Left kidney (tissue), 8 donors: ENCODE measurements around the gene ZNF81. TPM values are rescaled to one million over a fixed set of nuclear protein-coding genes. Genes with fewer than 3 reads are reported as not detected.
"Not testable (repeated sequence)": the region's sequence is repeated elsewhere in the genome, so short reads cannot be mapped to it uniquely, and the experiment has no call there.

Experiments
- DNase-seq: peaks from one replicate; pipeline ENCODE4 v3.0.0-alpha.2; 2013
- long read RNA-seq, 8 donors: transcript quantifications; one replicate each; lab custom pipeline, GENCODE V29; 2026
- polyA plus RNA-seq: library from polyadenylated mRNA; unstranded; fragments of 120-200 nt; gene quantifications from one replicate; pipeline ENCODE4 v1.2.1, GENCODE V29; 2013; ENCODE audit not compliant: insufficient read length

ZNF81 gene
- 8.9 TPM for polyA plus RNA-seq
- long read RNA-seq, donor 1, full-length matches to known transcripts, result 2 of 2 reads
- long read RNA-seq, donor 1, partial matches to known transcripts, result 0 of 2 reads
- long read RNA-seq, donor 1, other reads (novel, unspliced or antisense), result 0 of 2 reads
- long read RNA-seq, donor 2, result 0 reads
- long read RNA-seq, donor 3, result 0 reads
- long read RNA-seq, donor 4, result 0 reads
- long read RNA-seq, donor 5, partial matches to known transcripts, result 0 of 1 reads
- long read RNA-seq, donor 5, other reads (novel, unspliced or antisense), result 0 of 1 reads
- long read RNA-seq, donor 6, full-length matches to known transcripts, result 1 of 1 reads
- long read RNA-seq, donor 6, partial matches to known transcripts, result 0 of 1 reads
- long read RNA-seq, donor 6, other reads (novel, unspliced or antisense), result 0 of 1 reads
- long read RNA-seq, donor 7, full-length matches to known transcripts, result 1 of 1 reads
- long read RNA-seq, donor 7, partial matches to known transcripts, result 0 of 1 reads
- long read RNA-seq, donor 7, other reads (novel, unspliced or antisense), result 0 of 1 reads
- long read RNA-seq, donor 8, full-length matches to known transcripts, result 1 of 1 reads
- long read RNA-seq, donor 8, partial matches to known transcripts, result 0 of 1 reads
- long read RNA-seq, donor 8, other reads (novel, unspliced or antisense), result 0 of 1 reads

DNA sequence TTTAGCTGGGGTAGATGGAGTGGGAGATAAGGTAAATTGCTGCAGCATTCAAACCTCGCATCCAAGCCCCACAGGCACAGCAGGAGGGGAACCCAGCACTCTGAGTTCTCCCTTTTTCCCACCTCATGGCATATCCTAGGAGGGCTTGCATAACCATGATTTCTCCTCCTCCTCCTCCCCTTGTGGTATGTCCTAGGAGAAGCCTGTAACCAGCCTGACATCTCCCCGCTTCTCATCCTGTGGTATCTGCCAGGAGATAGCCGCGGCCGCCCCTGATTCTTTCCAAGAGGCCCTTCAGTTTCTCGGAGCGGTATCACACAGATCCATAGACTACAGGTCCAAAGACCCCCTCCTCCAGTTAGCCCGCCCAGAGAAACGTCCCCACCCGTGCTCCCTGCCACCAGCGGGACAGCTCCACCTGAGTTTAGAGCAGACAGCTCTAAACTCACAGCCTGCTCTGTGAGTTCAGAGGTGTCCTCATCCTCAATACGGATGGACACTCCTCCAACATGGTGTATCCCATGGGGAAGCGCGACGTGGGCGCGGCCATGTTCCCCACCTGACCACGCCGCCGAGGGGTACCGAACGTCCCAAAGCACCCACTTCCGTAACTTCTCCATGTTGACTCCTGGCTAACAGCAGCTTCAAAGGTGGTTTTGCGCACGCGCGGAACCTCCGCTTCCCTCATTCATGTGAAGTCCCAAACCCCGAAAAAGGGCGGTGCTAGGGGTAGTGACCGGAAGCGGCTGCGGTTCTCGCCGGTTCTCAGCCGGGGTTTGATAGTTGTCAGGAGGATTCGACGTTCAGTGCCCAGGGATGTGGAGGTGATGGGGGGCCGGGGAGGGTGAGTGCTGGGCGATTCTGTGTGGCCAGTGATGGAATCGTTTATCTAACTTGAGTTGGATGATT lies at the start of gene ZNF81:
TSS of gene ZNF81 (plus strand) at position 739 of the 909 bp plus-strand sequence. CDS start 9,366 bp downstream, outside the sequence.
- DNase-seq, result peak; percentile 95

DNA sequence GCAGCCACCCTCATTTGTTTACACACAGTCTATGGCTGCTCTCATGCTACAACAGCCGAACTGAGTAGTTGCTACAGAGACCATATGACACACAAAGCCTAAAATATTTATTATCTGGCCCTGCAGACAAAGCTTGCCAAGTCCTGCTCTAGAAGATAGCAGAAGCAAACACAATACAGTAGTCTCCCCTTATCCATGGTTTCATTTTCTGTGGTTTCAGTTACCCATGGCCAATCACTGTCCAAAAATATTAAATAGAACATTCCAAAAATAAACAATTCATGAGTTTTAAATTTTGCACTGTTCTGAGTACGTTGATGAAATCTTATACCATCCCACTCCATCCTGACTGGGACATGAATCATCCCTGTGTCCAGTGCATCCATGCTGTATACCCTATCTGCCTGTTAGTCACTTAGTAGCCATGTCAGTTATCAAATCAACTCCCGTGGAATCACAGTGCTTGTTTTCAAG lies 40.2 kb upstream of the ZNF81 start:
- DNase-seq, result no peak

DNA sequence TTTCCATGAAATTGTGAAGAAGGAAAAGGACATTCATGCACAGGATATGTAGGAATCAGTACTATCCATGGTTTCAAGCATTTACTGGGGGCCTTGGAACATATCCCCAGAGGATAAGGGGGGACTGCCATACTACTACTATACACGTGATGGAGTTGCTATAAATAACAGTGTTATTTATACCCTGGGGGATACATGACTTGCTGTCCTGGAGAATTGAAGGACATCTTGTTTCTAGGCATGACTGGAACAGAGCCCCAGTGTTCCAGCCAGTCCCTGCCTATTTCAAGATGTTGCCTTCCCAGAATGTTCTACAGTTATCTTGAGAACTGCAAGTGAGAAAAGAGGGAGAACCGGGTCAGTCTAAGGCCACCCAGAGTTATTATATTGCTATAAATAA lies 39.6 kb upstream of the ZNF81 start:
- DNase-seq, result no peak

DNA sequence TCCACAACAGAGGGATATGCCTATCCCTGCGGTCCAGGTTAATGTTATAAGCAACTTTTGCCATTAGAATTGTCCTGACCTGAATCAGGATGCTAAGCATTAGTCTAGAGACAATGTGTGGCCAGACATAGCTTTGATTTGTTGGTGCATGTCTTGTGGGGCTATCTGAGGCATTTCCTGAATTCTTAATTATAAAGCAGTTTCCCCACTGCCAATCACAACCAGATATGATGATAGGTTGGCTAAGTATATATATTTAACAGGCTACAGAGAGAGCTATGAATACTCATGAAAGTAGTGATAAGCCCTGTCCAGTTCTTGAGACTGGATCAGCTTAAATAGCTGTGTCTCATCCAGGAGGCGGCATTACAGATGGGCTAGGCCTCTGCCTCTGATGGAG lies 37.8 kb upstream of the ZNF81 start:
- no peak for DNase-seq

DNA sequence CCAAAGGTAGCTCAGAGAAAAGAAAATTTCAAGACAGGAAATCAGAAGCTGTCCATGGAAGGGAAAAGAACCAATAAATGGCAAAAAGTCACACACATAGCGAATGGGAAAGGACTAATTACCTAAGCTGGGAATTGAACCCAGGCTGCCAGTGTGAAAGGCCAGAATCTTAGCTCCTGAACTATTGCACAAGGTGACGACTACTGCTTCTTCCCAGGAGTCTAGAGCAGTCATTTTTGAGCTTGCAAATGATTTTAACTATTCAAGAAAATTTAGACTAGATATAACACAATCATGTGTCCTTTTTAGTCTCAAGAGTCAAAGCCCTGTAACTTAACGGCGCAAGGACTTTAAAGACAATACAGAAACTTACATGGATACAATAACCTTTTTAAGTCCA lies 34.1 kb upstream of the ZNF81 start:
- DNase-seq, result no peak

DNA sequence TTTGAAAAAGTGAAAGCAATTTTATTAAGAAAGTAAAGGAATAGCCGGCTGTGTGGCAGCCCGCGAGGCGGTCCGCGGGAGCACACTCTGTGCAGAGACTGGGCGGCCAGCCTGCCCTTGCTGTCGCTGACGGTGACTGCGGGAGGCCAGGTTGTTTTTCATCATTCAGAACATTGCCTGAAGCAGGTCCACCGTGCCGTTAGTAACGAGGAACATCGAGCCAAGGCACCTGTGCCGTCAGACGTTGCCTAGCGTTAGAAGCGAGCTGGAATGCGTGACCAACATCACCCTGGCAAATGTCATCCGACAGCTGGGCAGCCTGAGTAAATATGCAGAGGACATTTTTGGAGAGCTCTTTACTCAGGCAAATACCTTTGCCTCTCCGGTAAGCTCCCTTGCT lies 33.6 kb upstream of the ZNF81 start:
- DNase-seq, result peak; percentile 3

DNA sequence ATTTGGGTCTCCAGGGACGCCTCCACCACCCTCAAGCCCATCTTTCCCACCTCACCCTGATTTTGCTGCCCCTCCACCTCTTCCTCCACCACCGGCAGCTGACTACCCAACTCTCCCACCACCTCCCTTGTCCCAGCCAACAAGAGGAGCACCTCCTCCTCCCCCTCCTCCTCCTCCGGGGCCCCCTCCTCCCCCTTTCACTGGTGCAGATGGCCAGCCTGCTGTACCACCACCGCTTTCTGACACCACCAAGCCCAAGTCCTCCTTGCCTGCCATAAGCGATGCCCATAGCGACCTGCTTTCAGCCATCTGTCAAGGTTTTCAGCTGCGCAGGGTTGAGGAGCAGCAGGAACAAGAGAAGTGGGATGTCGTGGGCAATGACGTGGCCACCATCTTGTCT lies 32.4 kb upstream of the ZNF81 start:
- DNase-seq, result no peak

DNA sequence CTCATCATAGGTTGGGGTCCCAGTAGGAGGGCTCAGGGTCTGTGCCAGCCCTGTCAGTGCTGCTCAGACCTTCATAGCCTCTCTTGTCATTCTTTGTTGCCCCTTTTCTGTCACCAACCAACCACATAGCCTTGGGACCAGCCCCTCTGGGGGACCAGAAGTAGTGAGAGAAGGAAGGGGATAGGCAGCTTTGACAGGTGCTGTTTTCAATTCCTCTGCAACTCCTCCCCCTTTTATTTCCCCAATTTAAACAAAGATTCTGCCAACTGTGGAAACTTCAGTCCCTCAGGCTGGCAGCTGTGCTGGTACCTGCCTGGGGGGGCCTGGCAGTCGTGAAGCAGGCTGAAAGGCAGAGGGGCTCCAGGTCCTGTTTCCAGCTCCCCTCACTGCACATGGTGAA lies 30.9 kb upstream of the ZNF81 start:
- DNase-seq, result not testable (repeated sequence)

DNA sequence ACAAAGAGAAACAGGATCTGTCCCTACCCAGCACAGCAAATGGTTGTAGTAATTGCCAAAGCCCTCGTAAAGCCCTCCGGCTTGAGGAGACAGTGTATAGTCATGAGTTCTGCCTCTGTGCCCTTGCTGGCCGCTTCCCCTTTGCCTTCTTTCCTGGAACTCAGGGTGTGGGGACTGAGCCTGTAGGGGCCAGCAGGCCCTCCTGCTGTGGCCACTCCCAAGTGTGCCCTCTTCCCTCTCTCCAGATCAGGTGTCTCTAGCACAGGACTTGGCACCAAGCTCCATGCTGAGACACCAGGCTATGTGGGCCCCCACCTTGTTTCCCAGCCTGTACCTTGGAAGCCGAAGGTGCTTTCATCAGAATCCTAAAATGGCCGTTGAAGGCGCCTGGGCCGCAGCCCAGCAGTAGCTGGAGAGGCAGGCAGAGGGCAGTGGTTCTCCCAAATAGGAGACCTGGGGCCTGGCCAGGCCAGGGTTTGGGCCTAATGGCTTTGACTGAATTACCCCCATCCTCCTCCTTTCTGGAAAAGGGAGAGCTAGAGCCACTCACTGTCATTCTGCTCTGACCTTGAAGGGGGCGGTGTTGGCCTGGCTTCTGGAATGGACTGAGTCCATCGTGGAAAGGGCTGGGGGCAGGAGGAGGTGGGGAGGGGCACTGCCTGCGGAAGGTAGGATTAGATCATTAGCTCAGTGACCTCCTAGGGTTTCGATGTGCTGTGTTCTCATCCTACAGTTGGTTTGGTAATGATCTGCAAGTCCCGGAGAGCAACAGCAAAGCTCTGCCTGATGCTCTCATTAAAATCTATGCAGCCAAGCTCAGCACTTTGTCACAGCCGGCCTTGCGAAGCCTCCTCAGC lies 30.1 kb upstream of the ZNF81 start:
- DNase-seq, result not testable (repeated sequence)

DNA sequence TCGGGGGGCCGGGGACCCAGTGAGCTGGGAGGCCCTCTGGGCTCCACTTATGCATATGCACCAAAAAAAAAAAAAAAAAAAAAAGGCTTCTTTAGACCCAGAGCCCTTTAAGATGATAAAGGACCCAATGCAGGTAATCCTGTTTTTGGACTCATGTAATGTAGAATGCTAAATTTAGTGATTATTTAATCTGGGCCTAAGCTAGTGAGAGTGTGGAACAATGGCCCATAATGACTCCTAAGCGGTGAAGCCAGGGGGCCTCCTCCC lies 29.5 kb upstream of the ZNF81 start:
- not testable (repeated sequence) for DNase-seq

DNA sequence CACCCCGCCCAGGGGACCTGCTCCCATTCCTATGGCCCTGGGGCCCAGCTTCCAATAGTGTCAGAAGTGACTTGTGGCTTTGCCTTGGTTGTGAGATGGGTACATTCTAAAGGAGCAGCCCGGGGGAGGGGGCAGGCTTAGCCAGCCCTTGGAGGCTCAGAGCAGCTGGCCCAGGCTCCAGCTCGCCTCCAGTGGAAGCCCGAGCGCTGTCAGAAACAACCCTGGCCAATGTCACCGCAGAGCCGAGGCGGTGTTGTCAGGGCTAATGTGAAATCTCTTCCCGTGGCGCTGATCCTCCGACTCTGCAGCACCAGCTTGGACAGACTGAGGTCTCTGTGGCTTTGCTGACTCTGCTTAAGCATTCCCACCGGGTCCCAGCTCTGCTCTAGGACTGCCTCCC lies 29.2 kb upstream of the ZNF81 start:
- DNase-seq, result no peak

DNA sequence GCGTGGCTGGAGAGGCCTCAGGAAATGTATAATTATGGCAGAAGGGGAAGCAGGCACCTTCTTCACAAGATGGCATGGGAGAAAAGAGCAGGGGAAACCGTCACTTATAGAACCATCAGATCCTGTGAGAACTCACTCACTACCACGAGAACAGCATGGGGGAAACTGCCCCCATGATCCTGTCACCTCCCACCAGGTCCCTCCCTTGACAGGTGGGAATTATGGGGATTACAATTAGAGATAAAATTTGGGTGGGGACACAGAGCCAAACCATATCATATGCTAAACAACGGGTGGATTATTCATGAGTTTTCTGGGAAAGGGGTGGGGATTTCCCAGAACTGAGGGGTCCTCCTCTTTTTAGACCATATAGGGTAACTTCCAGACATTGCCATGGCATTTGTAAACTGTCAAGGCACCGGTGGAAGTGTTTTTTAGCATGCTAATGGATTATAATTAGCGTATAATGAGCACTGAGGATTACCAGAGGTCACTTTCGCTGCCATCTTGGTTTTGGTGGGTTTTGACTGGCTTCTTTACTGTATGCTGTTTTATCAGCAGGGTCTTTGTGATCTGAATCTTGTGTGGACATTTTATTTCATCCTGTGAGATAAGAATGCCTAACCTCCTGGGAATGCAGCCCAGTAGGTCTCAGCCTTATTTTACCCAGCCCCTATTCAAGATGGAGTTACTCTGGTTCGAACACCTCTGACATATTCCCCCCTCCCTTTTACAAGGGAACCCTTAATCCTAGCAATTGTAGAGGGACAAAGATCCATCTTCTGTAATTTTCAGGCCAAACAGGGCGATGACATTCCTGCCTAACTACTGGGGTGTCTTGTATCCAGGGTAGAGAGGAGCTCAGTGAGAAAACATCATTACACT lies 27.6 kb upstream of the ZNF81 start:
- DNase-seq, result no peak

DNA sequence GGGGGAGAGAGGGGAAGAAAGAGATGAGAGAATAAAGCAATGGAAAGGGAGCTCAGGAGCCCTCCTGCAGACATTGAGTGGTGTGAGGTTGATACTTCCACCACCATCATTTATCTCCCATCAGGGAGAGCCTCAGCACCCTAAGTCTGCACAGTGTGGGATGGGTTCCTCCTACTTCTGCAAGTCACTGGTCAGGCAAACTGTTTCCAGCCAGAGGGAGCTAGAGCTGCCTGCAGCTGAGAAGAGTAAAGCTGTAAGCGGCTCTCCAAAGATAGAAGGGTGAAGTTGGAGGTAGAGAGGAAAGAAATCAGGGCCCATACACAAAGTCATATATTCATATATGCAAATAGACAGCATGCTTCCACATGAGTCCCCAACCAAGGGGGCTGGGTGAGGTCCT lies 21.9 kb upstream of the ZNF81 start:
- DNase-seq, result no peak

DNA sequence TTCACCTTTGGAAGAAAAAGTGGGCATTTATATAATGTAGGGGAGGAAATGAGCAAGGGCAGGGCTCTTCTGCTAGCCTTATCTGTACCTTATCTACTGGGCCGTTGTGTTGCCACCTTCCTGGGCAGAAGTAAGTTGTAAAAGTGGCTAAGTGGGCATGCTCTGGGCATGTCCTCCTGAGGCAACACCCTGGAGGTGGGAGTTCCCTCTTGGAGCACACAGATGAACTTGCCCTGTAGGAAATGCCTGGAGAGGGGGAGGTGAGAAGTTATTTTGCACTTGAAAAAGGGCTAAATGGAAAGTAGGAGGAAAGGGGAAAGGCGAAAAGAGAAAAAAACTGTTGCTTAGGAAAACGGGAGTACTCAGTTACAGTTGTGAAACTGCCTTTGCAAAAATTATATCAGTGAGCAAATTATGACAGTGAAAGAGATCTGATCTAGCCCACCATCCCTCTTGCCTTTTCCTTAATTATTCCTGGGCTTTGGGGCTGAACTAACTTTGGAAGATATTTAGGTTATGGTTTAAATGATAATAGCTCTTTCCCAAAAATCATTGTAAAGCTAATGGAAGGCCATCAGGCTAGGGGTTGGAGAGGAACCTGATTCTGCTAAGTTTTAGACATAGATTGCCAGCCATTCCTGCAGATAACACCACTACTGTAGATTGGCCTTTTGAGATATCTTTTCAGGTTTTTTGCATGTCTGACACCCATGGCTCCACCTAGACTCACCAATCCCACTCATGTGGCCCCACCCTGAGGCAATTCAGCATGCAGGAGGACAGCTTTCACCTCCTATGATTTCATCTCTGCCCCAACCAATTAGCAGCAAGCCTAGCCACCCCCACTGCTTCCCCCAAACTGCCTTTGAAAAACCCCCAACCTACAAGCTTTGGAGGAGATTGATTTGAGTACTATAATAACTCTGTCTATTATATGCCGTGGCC lies 20.5 kb upstream of the ZNF81 start:
- no peak for DNase-seq

DNA sequence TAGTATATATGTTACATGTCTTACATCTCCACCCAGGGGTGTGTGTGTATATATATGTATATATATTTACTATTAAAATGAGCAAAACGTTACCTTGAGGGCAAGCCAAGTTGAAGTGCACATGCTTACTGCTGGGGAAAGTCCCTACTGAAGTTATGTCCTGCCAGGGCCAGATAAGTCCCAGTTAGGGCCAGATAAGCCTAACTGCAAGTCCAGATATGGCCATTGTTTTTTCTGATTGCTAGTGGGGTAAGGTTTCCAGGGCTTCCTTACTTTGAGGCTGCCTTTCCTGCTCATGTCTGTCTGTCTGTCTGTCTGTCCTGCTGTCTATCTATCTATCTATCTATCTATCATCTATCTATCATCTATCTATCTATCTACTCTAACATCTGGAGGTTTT lies 19.3 kb upstream of the ZNF81 start:
- no peak for DNase-seq

DNA sequence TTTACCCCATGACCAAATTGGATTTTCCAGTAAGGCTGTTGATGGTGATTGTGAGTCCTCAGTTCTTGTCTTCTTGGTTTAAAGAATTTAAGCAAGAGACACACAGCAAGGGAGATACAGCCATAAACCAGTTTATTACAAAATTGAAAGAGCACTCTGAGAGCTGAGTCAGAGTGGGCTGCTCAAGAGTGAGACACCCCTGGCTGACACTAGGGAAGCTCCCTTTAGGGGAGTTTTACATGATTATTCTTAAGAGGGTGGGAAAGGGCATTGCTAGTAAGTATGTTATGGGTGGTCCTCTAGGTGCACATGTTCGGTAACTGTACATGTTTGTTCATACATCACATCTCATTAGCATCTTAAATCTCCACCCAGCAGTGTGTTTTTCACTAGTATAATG lies 18.8 kb upstream of the ZNF81 start:
- no peak for DNase-seq

DNA sequence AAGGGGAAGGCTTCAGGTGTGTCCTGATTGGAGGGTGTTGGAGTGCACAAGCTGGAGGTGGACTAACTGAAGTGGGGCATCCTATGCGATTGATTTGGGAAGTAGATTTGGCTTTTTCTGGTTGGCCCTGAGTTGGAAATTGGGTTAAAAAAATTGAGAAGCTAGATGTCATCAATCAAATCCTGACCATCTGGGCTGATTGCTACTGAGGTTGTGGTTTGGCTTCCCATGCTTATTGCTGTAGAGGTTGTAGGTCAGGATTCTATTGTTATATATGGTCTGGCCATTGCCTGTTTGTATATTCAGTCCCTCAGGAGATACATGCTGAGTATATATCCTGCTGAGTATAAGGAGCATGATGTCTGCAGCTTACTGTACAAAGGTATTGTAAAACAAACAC lies 7.7 kb upstream of the ZNF81 start:
- DNase-seq, result no peak

DNA sequence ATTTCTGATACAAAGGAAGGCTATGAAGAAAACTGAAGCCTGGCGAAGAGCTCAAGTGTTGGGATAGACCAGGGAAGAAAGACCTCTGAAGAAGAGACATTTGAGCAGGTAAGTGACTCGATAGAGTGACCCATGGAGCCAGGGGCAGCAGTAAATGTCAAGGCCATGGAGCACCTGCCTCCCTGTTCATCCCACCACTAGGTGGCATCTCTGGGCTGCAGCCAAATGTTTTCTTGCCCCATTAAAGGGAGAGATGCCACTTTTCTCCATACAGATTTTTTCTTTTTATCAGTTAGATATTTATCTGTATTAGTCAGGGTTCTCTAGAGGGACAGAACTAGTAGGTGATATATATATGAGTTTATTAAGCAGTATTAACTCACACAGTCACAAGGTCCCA lies 4.9 kb upstream of the ZNF81 start:
- DNase-seq, result no peak

DNA sequence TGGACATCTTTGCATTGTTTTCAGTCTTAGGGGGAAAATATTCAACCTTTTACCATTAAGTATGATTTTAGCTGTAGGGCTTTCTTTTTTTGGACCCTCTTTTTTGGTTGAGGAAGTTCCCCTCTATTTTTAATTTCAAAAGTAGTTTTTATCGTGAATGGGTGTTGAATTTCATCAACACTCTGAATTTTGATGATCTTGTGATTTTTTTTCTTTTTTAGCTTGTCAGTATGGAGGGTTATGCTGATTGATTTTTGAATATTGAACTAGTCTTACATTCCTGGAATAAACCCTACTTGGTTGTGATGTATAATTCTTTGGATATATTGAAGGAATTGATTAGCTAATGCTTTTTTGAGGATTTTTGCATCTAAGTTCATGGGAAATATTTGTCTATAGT lies 1.7 kb downstream of the ZNF81 start:
- no peak for DNase-seq

DNA sequence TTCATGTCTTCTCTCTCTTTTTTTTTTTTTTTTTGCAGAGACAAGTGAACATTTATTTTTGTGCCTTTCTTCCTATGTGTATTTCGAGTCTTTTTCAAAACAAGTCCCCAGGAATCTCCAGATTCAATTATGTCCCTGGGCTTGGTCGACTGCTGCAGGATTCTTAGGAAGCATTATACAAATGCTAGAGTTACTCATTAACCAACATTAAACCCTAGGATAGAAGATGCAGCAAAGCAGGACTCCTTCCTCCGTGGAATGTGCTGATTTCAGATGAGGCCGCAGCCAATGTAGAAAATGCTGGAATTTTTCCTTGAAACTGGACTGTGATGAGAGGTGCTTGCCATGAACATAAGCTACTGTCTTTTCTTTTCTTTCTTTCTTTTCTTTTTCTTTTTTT lies 3.4 kb downstream of the ZNF81 start:
- no peak for DNase-seq
